Gastrocnemius medialis (tissue), 4 donors: ENCODE measurements around the gene QSER1. TPM values are rescaled to one million over a fixed set of nuclear protein-coding genes. Genes with fewer than 3 reads are reported as not detected.
A peak's percentile ranks its signal among the peaks of the same experiment; 100 is the strongest.

Experiments
- ATAC-seq, 2 donors: fragments of 150-250 bp; one replicate each; pipeline ENCODE4 v1.9.1; 2016
- DNase-seq, 2 donors: peaks; one replicate each; pipeline ENCODE4 v3.0.0-alpha.2; 2019
- H3K27ac ChIP-seq, 4 donors: fragments of 200-600 bp; sonication (generic); 1 replicate in 1 of 4; 2 replicates in 3 of 4; pipeline ENCODE4 v1.5.1; 2016 to 2018; ENCODE audit warnings: mild to moderate bottlenecking in 2 of 4, moderate library complexity in 1 of 4
- H3K27me3 ChIP-seq, 3 donors: fragments of 200-600 bp; sonication (generic) in 2 of 3; 1 replicate in 1 of 3; 2 replicates in 2 of 3; pipeline versions ENCODE4 v1.5.1 to v1.6.0; 2016 to 2019; ENCODE audit warnings: mild to moderate bottlenecking in 1 of 3, moderate library complexity in 1 of 3
- H3K36me3 ChIP-seq, 2 donors: fragments of 200-600 bp; sonication (generic) in 1 of 2; one replicate each; pipeline ENCODE4 v1.5.1; 2017 to 2018
- H3K4me1 ChIP-seq, 2 donors: fragments of 200-600 bp; sonication (generic) in 1 of 2; one replicate each; pipeline ENCODE4 v1.5.1; 2016 to 2017; ENCODE audit warnings: mild to moderate bottlenecking in 2 of 2
- H3K4me3 ChIP-seq, 4 donors: fragments of 200-600 bp; sonication (generic) in 3 of 4; 1 replicate in 1 of 4; 2 replicates in 3 of 4; pipeline ENCODE4 v1.5.1; 2016 to 2019; ENCODE audit warnings: mild to moderate bottlenecking in 2 of 4
- H3K9me3 ChIP-seq, 3 donors: fragments of 200-600 bp; sonication (generic) in 2 of 3; 1 replicate in 1 of 3; 2 replicates in 2 of 3; pipeline ENCODE4 v1.5.1; 2016 to 2019
- CTCF ChIP-seq, 5 experiments: fragments of 450-650 bp in 3 of 5; fragments of 200-600 bp in 2 of 5; sonication (generic) in 2 of 5; IDR thresholded peaks in 4 of 5; conservative IDR thresholded peaks in 1 of 5; 1 replicate in 4 of 5; 2 replicates in 1 of 5; pipeline ENCODE4 v1.5.1; 2016 to 2019; ENCODE audit warnings: antibody characterized with exemption in 5 of 5, mild to moderate bottlenecking in 3 of 5, moderate library complexity in 3 of 5
- POLR2A ChIP-seq, 2 donors: fragments of 450-650 bp; IDR thresholded peaks; one replicate each; pipeline ENCODE4 v1.6.1; 2017; ENCODE audit warnings: antibody characterized with exemption in 2 of 2, mild to moderate bottlenecking in 2 of 2, moderate library complexity in 2 of 2
- in situ Hi-C, 4 donors: fragments of 200-750 bp; cut with MboI; loops; one replicate each; pipeline versions ENCODE4 v1.15.0 to v1.8.0; 2017; ENCODE audit warnings: low sequenced_read_pairs in 4 of 4
- intact Hi-C: fragments of 100-400 bp; cut with DNase I; formaldehyde crosslinking; loops from one replicate; pipeline ENCODE4 v1.15.1; 2023; ENCODE audit warnings: low total_unique reads
- total RNA-seq, 4 donors: library from RNA; depleted of rRNA; stranded (reverse); fragments of >200 nt; gene quantifications; one replicate each; pipeline versions ENCODE4 v1.1.0 to v1.2.3, GENCODE V29; 2016

The QSER1 gene
- total RNA-seq, 4 donors from 2014 or later, result 7.5 to 17.2 (median 13.1) TPM

GRCh38 chr11:32891657-32892354 lies 805 bp upstream of the QSER1 start:
- no peaks in the 10 kb centered on the region for H3K36me3 ChIP-seq
- no peaks in the 10 kb centered on the region for H3K9me3 ChIP-seq
- peak overlapping the region; percentile 81 to 92 (median 90) for H3K27ac ChIP-seq
- H3K4me1 ChIP-seq, result peaks cover 18 to 19% of the 10 kb centered on the region in 2 donors
- in situ Hi-C loops (loop anchor here in 1 of 4 donors (10.0 to 25.0 kb wide), 2 partner anchors 143 to 305 kb away; partner anchors contain the start of genes EIF3M and TCP11L1), intact Hi-C loops (loop anchor here (2.0 to 5.0 kb wide), 3 partner anchors 147 to 365 kb away; partner anchors contain the start of genes EIF3M, HIPK3 and TCP11L1)
- no peak for DNase-seq
- TF ChIP-seq CTCF (IDR thresholded peaks at IDR 0.05 in 4 of 5, conservative IDR thresholded peaks at IDR 0.05 in 1 of 5), result no peak
- no peak for TF ChIP-seq POLR2A (IDR thresholded peaks at IDR 0.05)
- H3K27me3 ChIP-seq, result no peaks in the 10 kb centered on the region
- peak in 1 of 2 donors; percentile 9 for ATAC-seq
- peak overlapping the region; percentile 78 to 96 (median 89) for H3K4me3 ChIP-seq

- TF ChIP-seq CTCF (IDR thresholded peaks at IDR 0.05 in 4 of 5, conservative IDR thresholded peaks at IDR 0.05 in 1 of 5) (no peak), POLR2A (IDR thresholded peaks at IDR 0.05) (no peak)
- ATAC-seq (no peak), DNase-seq (no peak)
- Histone ChIP-seq H3K36me3 (no peaks in the 10 kb centered on the region), H3K27me3 (no peaks in the 10 kb centered on the region), H3K27ac (peak overlapping the region; percentile 81 to 92 (median 90)), H3K9me3 (no peaks in the 10 kb centered on the region), H3K4me1 (peaks cover 18 to 19% of the 10 kb centered on the region in 2 donors), H3K4me3 (peak overlapping the region; percentile 78 to 96 (median 89))
- intact Hi-C loops (loop anchor here (1.0 to 5.0 kb wide), 4 partner anchors 84 to 364 kb away; partner anchors contain the start of genes EIF3M, HIPK3 and TCP11L1), in situ Hi-C loops (loop anchor here in 1 of 4 donors (10.0 to 25.0 kb wide), 2 partner anchors 142 to 306 kb away; partner anchors contain the start of genes EIF3M and TCP11L1)
Measured at GRCh38 chr11:32893093-32893342, 407 bp downstream of the QSER1 start.

- intact Hi-C loops, result loop anchor here (1.0 to 5.0 kb wide), 4 partner anchors 84 to 364 kb away; partner anchors contain the start of genes EIF3M, HIPK3 and TCP11L1
- no peaks in the 10 kb centered on the region for H3K36me3 ChIP-seq
- TF ChIP-seq CTCF (IDR thresholded peaks at IDR 0.05 in 4 of 5, conservative IDR thresholded peaks at IDR 0.05 in 1 of 5) (peak; percentile 4 to 62 (median 27)), POLR2A (IDR thresholded peaks at IDR 0.05) (no peak)
- peak overlapping the region; percentile 81 to 92 (median 90) for H3K27ac ChIP-seq
- peaks cover 18 to 19% of the 10 kb centered on the region in 2 donors for H3K4me1 ChIP-seq
- no peaks in the 10 kb centered on the region for H3K27me3 ChIP-seq
- peak; percentile 7 to 25 for DNase-seq
- H3K4me3 ChIP-seq, result peak overlapping the region; percentile 78 to 96 (median 89)
- no peaks in the 10 kb centered on the region for H3K9me3 ChIP-seq
- peak; percentile 60 to 63 for ATAC-seq
- in situ Hi-C loops, result loop anchor here in 1 of 4 donors (10.0 to 25.0 kb wide), 2 partner anchors 141 to 306 kb away; partner anchors contain the start of genes EIF3M and TCP11L1
Measured at GRCh38 chr11:32893343-32894148, 935 bp downstream of the QSER1 start.

GRCh38 chr11:32894149-32894827 lies 1.7 kb downstream of the QSER1 start:
- in situ Hi-C loops (loop anchor here in 1 of 4 donors (10.0 to 25.0 kb wide), 2 partner anchors 141 to 307 kb away; partner anchors contain the start of genes EIF3M and TCP11L1), intact Hi-C loops (loop anchor here (5.0 kb wide), 2 partner anchors 312 to 363 kb away; partner anchors contain the start of genes EIF3M and HIPK3)
- Histone ChIP-seq H3K4me3 (peak overlapping the region; percentile 78 to 96 (median 89)), H3K36me3 (no peaks in the 10 kb centered on the region), H3K9me3 (no peaks in the 10 kb centered on the region), H3K4me1 (peaks cover 18 to 19% of the 10 kb centered on the region in 2 donors), H3K27me3 (no peaks in the 10 kb centered on the region), H3K27ac (peak overlapping the region; percentile 81 to 92 (median 90))
- peak; percentile 14 to 16 for ATAC-seq
- DNase-seq, result no peak
- TF ChIP-seq POLR2A (IDR thresholded peaks at IDR 0.05) (peak in 1 of 2 donors; percentile 38), CTCF (IDR thresholded peaks at IDR 0.05 in 4 of 5, conservative IDR thresholded peaks at IDR 0.05 in 1 of 5) (no peak)
